Cortex of kidney (tissue), 1 donor: ENCODE data around the gene IGIP.

Source experiments
- DNase-seq: peaks from one replicate; lab custom pipeline; 2025; lab: John Stamatoyannopoulos, UW

The IGIP gene

GRCh38 chr5:140165101-140165922 is 39.6 kb downstream of the IGIP start:
- no peak for DNase-seq

DNA sequence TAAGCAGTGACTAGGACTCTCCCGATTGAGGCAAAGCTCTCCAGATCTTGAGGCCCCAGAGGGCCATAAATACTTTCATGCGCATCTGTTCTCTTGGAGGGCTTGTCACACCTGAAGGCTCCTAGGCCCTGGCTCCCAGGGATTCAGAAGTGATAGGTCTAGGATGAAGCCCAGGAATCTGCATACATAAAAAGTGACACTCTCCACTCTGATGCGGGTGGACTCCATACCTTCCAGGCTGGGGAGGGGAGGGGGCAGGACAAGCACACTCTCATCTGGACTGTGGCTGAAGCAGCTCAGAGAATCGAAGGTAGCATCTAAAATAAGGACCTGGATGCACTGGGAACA is 40.2 kb downstream of the IGIP start:
- no peak for DNase-seq

GRCh38 chr5:140166911-140167310 is 41.2 kb downstream of the IGIP start:
- DNase-seq, result no peak

GRCh38 chr5:140168371-140168770 is 42.6 kb downstream of the IGIP start:
- no peak for DNase-seq

DNA sequence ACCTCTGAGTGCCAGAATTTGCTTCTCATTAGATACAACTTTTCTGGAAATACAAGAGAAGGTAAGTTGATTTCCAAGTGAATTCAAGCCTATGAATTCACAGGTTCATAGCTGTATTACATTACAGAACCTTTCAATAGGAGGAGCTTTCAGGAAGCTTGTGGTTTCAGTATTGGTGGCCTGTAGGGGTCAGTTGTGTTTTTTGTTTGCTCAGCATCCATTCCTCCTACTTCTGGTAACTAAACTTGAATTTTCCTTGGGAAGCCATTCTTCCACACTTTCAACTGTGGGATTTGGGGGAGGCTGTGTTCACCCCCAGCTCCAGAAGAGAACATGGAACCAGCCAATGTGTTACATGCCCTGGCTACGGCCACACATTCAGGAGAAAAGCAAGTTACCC is 43.7 kb downstream of the IGIP start:
- DNase-seq, result no peak

GRCh38 chr5:140172483-140172882 is 46.7 kb downstream of the IGIP start:
- DNase-seq, result no peak

DNA sequence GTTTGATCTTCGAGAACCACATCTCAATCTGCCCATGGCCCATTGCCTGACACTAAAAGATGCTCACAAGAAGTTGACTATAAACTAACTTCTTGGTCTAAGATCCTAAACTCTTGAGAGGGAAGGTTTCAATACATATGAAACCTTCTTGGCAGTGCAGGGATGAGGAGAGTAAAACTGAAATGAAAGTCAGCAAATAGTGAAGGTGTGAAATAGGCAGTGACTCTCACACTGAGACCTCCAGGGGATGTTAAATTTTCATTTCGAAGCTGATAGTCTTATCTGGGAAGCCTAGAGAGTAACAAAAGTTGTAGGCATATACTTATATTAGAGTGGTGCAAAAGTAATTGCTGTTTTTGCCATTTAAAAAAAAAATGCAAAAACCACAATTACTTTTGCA is 48.3 kb downstream of the IGIP start:
- DNase-seq, result no peak

- DNase-seq, result peak; percentile 79
These were observed 49.0 kb downstream of the IGIP start, which contains the start of gene CYSTM1 for GRCh38 chr5:140174465-140175366. Gene CYSTM1, plus strand, starts transcription at chr5:140175188. Its CDS starts 19,278 bp downstream, at chr5:140194466.

- DNase-seq, result no peak
These were observed 49.8 kb downstream of the IGIP start for GRCh38 chr5:140175367-140176030.

DNA sequence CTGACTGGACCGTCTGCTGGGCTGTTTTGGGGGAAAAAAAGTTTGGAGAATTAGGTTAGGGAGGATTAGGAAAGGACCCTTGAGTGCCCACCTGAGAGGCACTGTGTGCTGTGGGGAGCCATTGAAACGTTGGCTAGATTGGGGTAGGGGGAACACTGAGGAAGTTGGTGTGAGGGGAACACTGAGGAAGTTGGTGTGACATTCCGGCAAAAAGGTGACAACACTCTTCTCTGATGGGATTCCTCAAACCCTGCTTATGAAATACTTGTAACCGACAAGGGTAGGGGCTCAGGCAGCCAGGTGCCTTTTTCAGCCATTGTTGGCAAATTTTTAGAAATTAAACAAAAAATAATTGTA is 50.3 kb downstream of the IGIP start:
- DNase-seq, result no peak

DNA sequence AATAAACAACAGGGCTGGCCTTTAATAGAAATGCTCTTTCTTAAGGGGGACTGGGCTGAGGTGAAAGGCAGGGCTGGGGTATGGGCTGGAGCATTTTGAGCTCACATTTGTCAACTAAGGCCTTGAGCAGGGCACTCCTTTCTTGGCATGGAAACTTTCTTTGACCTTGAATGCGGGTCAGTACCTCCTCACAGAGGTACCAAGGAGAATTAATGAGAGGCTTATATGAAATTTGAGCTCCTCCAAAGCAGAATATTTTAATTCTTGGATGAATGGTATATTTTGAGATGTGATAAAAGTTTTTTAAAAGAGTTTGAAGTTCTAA is 52.3 kb downstream of the IGIP start:
- no peak for DNase-seq

DNA sequence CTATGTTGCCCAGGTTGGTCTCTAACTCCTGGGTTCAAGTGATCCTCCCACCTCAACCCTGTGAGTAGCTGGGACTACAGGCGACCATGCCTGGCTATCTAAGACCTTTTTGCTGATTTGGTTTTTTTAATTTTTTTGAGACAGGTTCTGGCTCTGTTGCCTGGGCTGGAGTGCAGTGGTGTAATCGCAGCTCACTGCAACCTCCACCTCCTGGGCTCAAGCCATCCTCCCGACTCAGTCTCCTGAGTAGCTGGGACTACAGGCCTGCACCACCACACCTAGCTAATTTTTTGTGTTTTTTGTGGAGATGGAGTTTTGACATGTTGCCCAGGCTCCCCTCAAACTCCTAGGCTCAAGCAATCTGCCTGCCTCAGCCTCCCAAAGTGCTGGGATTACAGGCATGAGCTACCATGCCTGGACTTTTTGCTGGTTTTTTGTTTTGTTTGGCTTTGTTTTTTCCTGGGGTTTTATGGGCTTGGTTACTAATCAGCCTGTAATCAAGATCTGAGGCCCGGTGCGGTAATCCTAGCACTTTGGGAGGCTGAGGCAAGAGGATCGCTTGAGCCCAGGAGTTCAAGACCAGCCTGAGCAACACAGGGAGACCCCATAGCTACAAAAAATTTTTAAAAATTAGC is 52.9 kb downstream of the IGIP start:
- DNase-seq, result no peak
